ENCODE results near the gene LENG1.

- TF ChIP-seq NFRKB (IDR thresholded peaks at IDR 0.05) (no peak), ELF4 (IDR thresholded peaks at IDR 0.05) (no peak), SP1 (IDR thresholded peaks at IDR 0.05) (no peak), BHLHE40 (IDR thresholded peaks at IDR 0.05; ENCODE audit: borderline replicate concordance) (no peak), FOXK2 (IDR thresholded peaks at IDR 0.05) (no peak), FOXA1 (IDR thresholded peaks at IDR 0.05) (no peak), SUZ12 (IDR thresholded peaks at IDR 0.05) (no peak), TARDBP (IDR thresholded peaks at IDR 0.05) (no peak), CTBP1 (IDR thresholded peaks at IDR 0.05; ENCODE audit: borderline replicate concordance) (no peak), PKNOX1 (IDR thresholded peaks at IDR 0.05) (no peak), ZNF384 (IDR thresholded peaks at IDR 0.05) (no peak)
Measured at GRCh38 chr19:54179262-54179852, 19.8 kb upstream of the LENG1 start.

Measured in HEK293T (cell line).